Measurements from ENCODE around the gene ZFYVE27.

ZFYVE27 gene

GRCh38 chr10:97715259-97715874 is 21.6 kb upstream of the ZFYVE27 start:
- no peak for DNase-seq

- DNase-seq: no peak
Measured at GRCh38 chr10:97717627-97718026, 19.3 kb upstream of the ZFYVE27 start.

- DNase-seq: no peak
Measured at GRCh38 chr10:97718178-97718577, 18.8 kb upstream of the ZFYVE27 start.

GRCh38 chr10:97718659-97719142 is 18.2 kb upstream of the ZFYVE27 start:
- DNase-seq: no peak

- no peak for DNase-seq
Measured at GRCh38 chr10:97719602-97720001, 17.3 kb upstream of the ZFYVE27 start.

- DNase-seq: no peak
Measured at GRCh38 chr10:97721871-97722780, 14.8 kb upstream of the ZFYVE27 start.

- DNase-seq: no peak
Measured at GRCh38 chr10:97723001-97723400, 13.9 kb upstream of the ZFYVE27 start.

- DNase-seq: no peak
Measured at GRCh38 chr10:97724341-97724941, 12.5 kb upstream of the ZFYVE27 start.

GRCh38 chr10:97726636-97727178 is 10.2 kb upstream of the ZFYVE27 start:
- DNase-seq: no peak

GRCh38 chr10:97729014-97729413 is 7.9 kb upstream of the ZFYVE27 start:
- DNase-seq: no peak

GRCh38 chr10:97731346-97732051 is 5.4 kb upstream of the ZFYVE27 start:
- peak; percentile 52 for DNase-seq

- no peak for DNase-seq
Measured at GRCh38 chr10:97732052-97732359, 4.9 kb upstream of the ZFYVE27 start.

GRCh38 chr10:97733256-97733655 is 3.7 kb upstream of the ZFYVE27 start:
- no peak for DNase-seq

GRCh38 chr10:97734021-97734420 is 2.9 kb upstream of the ZFYVE27 start:
- no peak for DNase-seq

- DNase-seq: no peak
Measured at GRCh38 chr10:97736403-97736901, 476 bp upstream of the ZFYVE27 start.

GRCh38 chr10:97737770-97738265 is 890 bp downstream of the ZFYVE27 start:
- no peak for DNase-seq

- no peak for DNase-seq
Measured at GRCh38 chr10:97738616-97739015, 1.7 kb downstream of the ZFYVE27 start.

- DNase-seq: no peak
Measured at GRCh38 chr10:97740613-97741012, 3.7 kb downstream of the ZFYVE27 start.

- DNase-seq: no peak
Measured at GRCh38 chr10:97743169-97743943, 6.4 kb downstream of the ZFYVE27 start.

- DNase-seq: no peak
Measured at GRCh38 chr10:97744405-97745035, 7.6 kb downstream of the ZFYVE27 start.

- no peak for DNase-seq
Measured at GRCh38 chr10:97747573-97747972, 10.6 kb downstream of the ZFYVE27 start.

Measured in NCI-H1694 treated with DMSO at 0.1 percent for 48 hours (cell line).